OCI-LY1 (cell line): Measurements from ENCODE around the gene TMED8.

Experiments
- H2AFZ ChIP-seq: fragments of 200-600 bp; sonication (generic), shearing (Covaris generic); 2 replicates; pipeline ENCODE4 v1.6.0; 2014; ENCODE audit warnings: antibody characterized with exemption, mild to moderate bottlenecking, low read length
- H3F3A ChIP-seq: fragments of 200-600 bp; sonication (generic), shearing (Covaris generic); 2 replicates; pipeline ENCODE4 v1.6.0; 2014; ENCODE audit warnings: mild to moderate bottlenecking, antibody characterized with exemption, low read length, moderate library complexity; ENCODE audit not compliant: insufficient read depth
- H3K27ac ChIP-seq: fragments of 200-600 bp; sonication (generic); 2 replicates; pipeline ENCODE4 v1.5.1; 2014; ENCODE audit warnings: low read length, mixed run types, mild to moderate bottlenecking, low read depth; ENCODE audit not compliant: poor library complexity, severe bottlenecking
- H3K27me3 ChIP-seq: fragments of 200-600 bp; sonication (generic); 2 replicates; pipeline ENCODE4 v1.6.0; 2014; ENCODE audit warnings: antibody characterized with exemption, mild to moderate bottlenecking, low read length, moderate library complexity; ENCODE audit not compliant: insufficient read depth
- H3K36me3 ChIP-seq: fragments of 200-600 bp; sonication (generic); 2 replicates; pipeline ENCODE4 v1.6.1; 2014; ENCODE audit warnings: mild to moderate bottlenecking, antibody characterized with exemption, low read length, moderate library complexity, mixed read lengths; ENCODE audit not compliant: insufficient read depth
- H3K4me1 ChIP-seq: fragments of 200-600 bp; sonication (generic); 2 replicates; pipeline ENCODE4 v1.5.1; 2014; ENCODE audit warnings: mild to moderate bottlenecking, low read length, moderate library complexity; ENCODE audit not compliant: insufficient read depth, severe bottlenecking
- H3K4me2 ChIP-seq: fragments of 200-600 bp; sonication (generic), shearing (Covaris generic); 2 replicates; pipeline ENCODE4 v1.6.1; 2014; ENCODE audit warnings: low read length
- H3K4me3 ChIP-seq: fragments of 200-600 bp; sonication (generic); 2 replicates; pipeline ENCODE4 v1.5.1; 2014; ENCODE audit warnings: low read length, low read depth, mild to moderate bottlenecking, mixed read lengths; ENCODE audit not compliant: poor library complexity, severe bottlenecking
- H3K79me2 ChIP-seq: fragments of 200-600 bp; shearing (Covaris generic); 2 replicates; pipeline ENCODE4 v1.6.1; 2016; ENCODE audit warnings: mixed run types, low read length, mixed read lengths; ENCODE audit not compliant: insufficient read depth
- H3K9ac ChIP-seq: fragments of 200-600 bp; sonication (generic), shearing (Covaris generic); 2 replicates; pipeline ENCODE4 v1.6.1; 2014; ENCODE audit warnings: mild to moderate bottlenecking, low read length, mixed read lengths
- H3K9me2 ChIP-seq: fragments of 200-600 bp; sonication (generic), shearing (Covaris generic); 2 replicates; pipeline ENCODE4 v1.6.1; 2014; ENCODE audit warnings: low read depth, mild to moderate bottlenecking, low read length, mixed read lengths
- H3K9me3 ChIP-seq: fragments of 200-600 bp; shearing (Covaris generic); 2 replicates; pipeline ENCODE4 v1.6.1; 2014; ENCODE audit warnings: low read length, mixed read lengths
- H4K20me1 ChIP-seq: fragments of 200-600 bp; sonication (generic), shearing (Covaris generic); 2 replicates; pipeline ENCODE4 v1.6.0; 2016; ENCODE audit warnings: mild to moderate bottlenecking, low read length; ENCODE audit not compliant: insufficient read depth
- EZH2 ChIP-seq: fragments of 200-600 bp; sonication (generic), shearing (Covaris generic); IDR thresholded peaks from 2 replicates; pipeline ENCODE4 v1.8.0; 2017; ENCODE audit warnings: borderline replicate concordance, mixed run types, mild to moderate bottlenecking, antibody characterized with exemption, low read length, moderate library complexity, mixed read lengths
- TF ChIP-seq, protein P1 (sequence below): fragments of 200-600 bp; sonication (generic), shearing (Covaris generic); IDR thresholded peaks from 2 replicates; pipeline ENCODE4 v1.5.1; 2017; ENCODE audit warnings: mild to moderate bottlenecking, antibody characterized with exemption, low read length, moderate library complexity, mixed read lengths

Gene TMED8

DNA sequence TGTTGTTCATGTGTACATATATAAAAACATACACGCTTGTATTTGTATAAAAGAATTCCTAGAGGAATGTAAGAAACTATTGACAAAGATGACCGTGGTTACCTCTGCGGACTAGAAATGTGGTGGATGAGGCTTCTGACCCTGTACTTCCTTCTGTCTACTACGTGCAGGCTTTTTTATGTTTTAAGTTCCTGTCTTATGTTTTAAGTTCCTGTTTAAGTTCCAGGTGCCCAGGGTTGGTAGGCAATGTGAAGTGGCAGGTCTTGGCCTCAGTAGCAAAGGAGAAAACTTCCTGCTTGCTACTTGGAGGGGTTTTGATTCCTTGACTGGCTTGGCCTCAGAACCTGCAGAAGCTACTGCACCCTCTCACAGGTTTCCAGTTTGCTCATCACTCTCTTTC, 67.8 kb downstream of the TMED8 start:
- Histone ChIP-seq H3K9ac (no peak overlapping the region), H3K79me2 (no peaks in the 10 kb centered on the region), H3K4me2 (no peak overlapping the region), H2AFZ (no peak overlapping the region), H4K20me1 (no peaks in the 10 kb centered on the region), H3K4me3 (no peak overlapping the region), H3K9me2 (no peaks in the 10 kb centered on the region), H3K27ac (peak overlapping the region; percentile 28), H3K27me3 (no peaks in the 10 kb centered on the region), H3K9me3 (no peaks in the 10 kb centered on the region), H3F3A (no peaks in the 10 kb centered on the region), H3K4me1 (peaks cover 7% of the 10 kb centered on the region), H3K36me3 (no peaks in the 10 kb centered on the region)
- TF ChIP-seq, protein P1, sequence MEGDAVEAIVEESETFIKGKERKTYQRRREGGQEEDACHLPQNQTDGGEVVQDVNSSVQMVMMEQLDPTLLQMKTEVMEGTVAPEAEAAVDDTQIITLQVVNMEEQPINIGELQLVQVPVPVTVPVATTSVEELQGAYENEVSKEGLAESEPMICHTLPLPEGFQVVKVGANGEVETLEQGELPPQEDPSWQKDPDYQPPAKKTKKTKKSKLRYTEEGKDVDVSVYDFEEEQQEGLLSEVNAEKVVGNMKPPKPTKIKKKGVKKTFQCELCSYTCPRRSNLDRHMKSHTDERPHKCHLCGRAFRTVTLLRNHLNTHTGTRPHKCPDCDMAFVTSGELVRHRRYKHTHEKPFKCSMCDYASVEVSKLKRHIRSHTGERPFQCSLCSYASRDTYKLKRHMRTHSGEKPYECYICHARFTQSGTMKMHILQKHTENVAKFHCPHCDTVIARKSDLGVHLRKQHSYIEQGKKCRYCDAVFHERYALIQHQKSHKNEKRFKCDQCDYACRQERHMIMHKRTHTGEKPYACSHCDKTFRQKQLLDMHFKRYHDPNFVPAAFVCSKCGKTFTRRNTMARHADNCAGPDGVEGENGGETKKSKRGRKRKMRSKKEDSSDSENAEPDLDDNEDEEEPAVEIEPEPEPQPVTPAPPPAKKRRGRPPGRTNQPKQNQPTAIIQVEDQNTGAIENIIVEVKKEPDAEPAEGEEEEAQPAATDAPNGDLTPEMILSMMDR: no peak
- TF ChIP-seq EZH2: no peak

DNA sequence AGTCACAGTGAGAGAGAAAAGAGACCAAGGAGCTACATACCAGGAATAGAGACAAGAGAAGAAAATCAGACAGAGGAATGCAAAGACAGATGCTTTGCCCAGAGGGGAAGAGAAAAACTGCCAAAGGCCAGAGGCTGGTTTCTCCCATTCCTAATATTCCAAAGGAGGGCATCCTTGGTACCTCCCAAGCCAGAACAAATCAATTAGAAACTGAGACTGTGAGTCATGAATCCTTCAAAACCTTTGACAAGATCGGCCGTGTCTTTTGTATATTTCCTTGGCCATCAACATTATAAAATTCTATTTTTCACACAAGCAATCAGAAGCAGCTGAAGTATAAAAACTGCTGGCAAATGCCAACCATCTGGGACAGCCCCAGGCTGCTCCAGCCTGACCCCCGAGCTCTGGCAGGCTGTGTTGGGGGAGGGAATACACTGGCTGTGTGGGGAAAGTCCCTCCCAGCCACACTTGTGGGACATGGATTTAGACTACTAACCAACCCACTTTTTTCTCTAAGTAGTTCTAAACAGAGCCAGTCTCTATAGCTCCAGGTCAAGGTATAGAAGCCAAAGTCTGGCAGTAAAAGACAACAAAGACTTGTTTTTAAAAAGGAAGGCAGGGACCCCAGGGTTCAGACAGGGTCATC, 69.9 kb downstream of the TMED8 start:
- H3K27me3 ChIP-seq: no peaks in the 10 kb centered on the region
- H3K9me3 ChIP-seq: no peaks in the 10 kb centered on the region
- H3K36me3 ChIP-seq: no peaks in the 10 kb centered on the region
- no peak overlapping the region for H2AFZ ChIP-seq
- no peak overlapping the region for H3K9ac ChIP-seq
- H3K4me2 ChIP-seq: no peak overlapping the region
- H3K9me2 ChIP-seq: no peaks in the 10 kb centered on the region
- H3K4me1 ChIP-seq: peaks cover 7% of the 10 kb centered on the region
- H3K79me2 ChIP-seq: no peaks in the 10 kb centered on the region
- H3F3A ChIP-seq: no peaks in the 10 kb centered on the region
- no peak overlapping the region for H3K27ac ChIP-seq
- H4K20me1 ChIP-seq: no peaks in the 10 kb centered on the region
- H3K4me3 ChIP-seq: no peak overlapping the region
- TF ChIP-seq, protein P1: no peak
- no peak for TF ChIP-seq EZH2

DNA sequence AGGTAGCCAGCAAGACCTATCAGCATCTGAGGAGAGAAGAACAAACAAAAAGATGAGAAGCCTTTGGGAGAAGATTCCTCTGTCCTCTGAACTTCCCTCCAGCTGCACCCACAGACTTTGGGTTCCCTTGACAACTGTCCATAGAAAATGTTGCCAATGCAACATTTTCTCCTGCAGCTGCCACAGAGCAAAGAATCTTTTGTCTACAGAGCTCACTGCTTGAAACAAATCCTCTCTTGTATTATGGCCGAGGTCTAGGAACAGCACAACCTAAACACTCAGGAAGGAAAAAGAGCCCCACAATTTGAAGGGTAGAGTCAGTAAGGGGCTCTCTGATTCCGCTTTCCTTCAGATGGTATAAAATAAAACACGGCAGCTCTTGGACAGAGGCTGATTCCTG, 70.5 kb downstream of the TMED8 start:
- no peaks in the 10 kb centered on the region for H3K36me3 ChIP-seq
- no peaks in the 10 kb centered on the region for H3K27me3 ChIP-seq
- H2AFZ ChIP-seq: no peak overlapping the region
- H3F3A ChIP-seq: no peaks in the 10 kb centered on the region
- H4K20me1 ChIP-seq: no peaks in the 10 kb centered on the region
- no peak overlapping the region for H3K4me2 ChIP-seq
- no peaks in the 10 kb centered on the region for H3K9me2 ChIP-seq
- no peak overlapping the region for H3K27ac ChIP-seq
- no peak overlapping the region for H3K4me3 ChIP-seq
- no peaks in the 10 kb centered on the region for H3K9me3 ChIP-seq
- H3K79me2 ChIP-seq: no peaks in the 10 kb centered on the region
- TF ChIP-seq EZH2: no peak
- TF ChIP-seq, protein P1: no peak
- H3K9ac ChIP-seq: no peak overlapping the region
- H3K4me1 ChIP-seq: peaks cover 7% of the 10 kb centered on the region
